ENCODE measurements around the gene PPP1R1C.

GRCh38 chr2:181937473-181937872 lies 48.2 kb upstream of the PPP1R1C start:
- TF ChIP-seq POLR2AphosphoS5 (IDR thresholded peaks at IDR 0.05) (no peak), POLR2A (IDR thresholded peaks at IDR 0.05) (no peak), CTCF (IDR thresholded peaks at IDR 0.05) (no peak)

Measured in prostate gland (tissue), 2 donors.